Measurements from ENCODE around the gene PPP2R1A.

- TF ChIP-seq CTCF (IDR thresholded peaks at IDR 0.05) (no peak), USF2 (IDR thresholded peaks at IDR 0.05) (no peak)
Observed at GRCh38 chr19:52216401-52216800, 26.5 kb downstream of the PPP2R1A start.

Data from A549 (cell line).